HepG2 (cell line): ENCODE data around the gene GAPDH. TPM values are rescaled to one million over a fixed set of nuclear protein-coding genes. Genes with fewer than 3 reads are reported as not detected.

ENCODE experiments used
- ELF4 ChIP-seq: sonication (generic); formaldehyde crosslinking; IDR thresholded peaks from 2 replicates; pipeline ENCODE4 v1.5.0; 2020; ENCODE audit warnings: missing genetic modification reagents, mild to moderate bottlenecking, moderate library complexity, borderline replicate concordance
- FOXK1 ChIP-seq: sonication (generic); formaldehyde crosslinking; IDR thresholded peaks from 2 replicates; pipeline ENCODE4 v1.4.0; 2020; ENCODE audit warnings: low read depth, missing genetic modification reagents, borderline replicate concordance
- GTF2F1 ChIP-seq: fragments of 150-350 bp; IDR thresholded peaks from 2 replicates; pipeline ENCODE4 v1.6.1; 2014; ENCODE audit warnings: low read length
- KDM6A ChIP-seq: IDR thresholded peaks from 2 replicates; pipeline ENCODE4 v1.6.1; 2016; ENCODE audit warnings: low read depth
- NFKB2 ChIP-seq: sonication (generic); formaldehyde crosslinking; IDR thresholded peaks from 2 replicates; pipeline ENCODE4 v1.4.0; 2020; ENCODE audit warnings: missing genetic modification reagents, borderline replicate concordance
- PBX3 ChIP-seq: sonication (generic); formaldehyde crosslinking; IDR thresholded peaks from 2 replicates; pipeline ENCODE4 v1.8.1; 2023; ENCODE audit warnings: missing genetic modification reagents, inconsistent platforms, borderline replicate concordance
- SP5 ChIP-seq: IDR thresholded peaks from 2 replicates; pipeline ENCODE4 v1.6.1; 2016; ENCODE audit warnings: low read depth, borderline replicate concordance
- ZBTB20 ChIP-seq: sonication (generic); formaldehyde crosslinking; IDR thresholded peaks from 2 replicates; pipeline ENCODE4 v1.8.1; 2023; ENCODE audit warnings: missing genetic modification reagents, low read depth, mild to moderate bottlenecking, borderline replicate concordance
- ZBTB46 ChIP-seq: sonication (generic); formaldehyde crosslinking; IDR thresholded peaks from 2 replicates; pipeline ENCODE4 v1.4.0; 2020; ENCODE audit warnings: mild to moderate bottlenecking, missing genetic modification reagents, borderline replicate concordance
- ZBTB7A ChIP-seq: sonication (generic); formaldehyde crosslinking; IDR thresholded peaks from 2 replicates; pipeline ENCODE4 v1.8.0; 2022; ENCODE audit warnings: mild to moderate bottlenecking, missing genetic modification reagents
- ZFP41 ChIP-seq: sonication (generic); formaldehyde crosslinking; IDR thresholded peaks from 2 replicates; pipeline ENCODE4 v1.4.0; 2020; ENCODE audit warnings: mild to moderate bottlenecking, missing genetic modification reagents, borderline replicate concordance
- ZNF136 ChIP-seq: sonication (generic); formaldehyde crosslinking; IDR thresholded peaks from 2 replicates; pipeline ENCODE4 v1.8.1; 2022; ENCODE audit warnings: low read depth, mild to moderate bottlenecking, moderate library complexity, missing genetic modification reagents
- ZNF138 ChIP-seq: sonication (generic); formaldehyde crosslinking; IDR thresholded peaks from 2 replicates; pipeline ENCODE4 v1.5.0; 2020; ENCODE audit warnings: mild to moderate bottlenecking, low read depth, missing genetic modification reagents
- ZNF263 ChIP-seq: sonication (generic); formaldehyde crosslinking; IDR thresholded peaks from 2 replicates; pipeline ENCODE4 v1.4.0; 2020; ENCODE audit warnings: missing genetic modification reagents
- ZNF317 ChIP-seq: sonication (generic); formaldehyde crosslinking; IDR thresholded peaks from 2 replicates; pipeline ENCODE4 v1.5.0; 2020; ENCODE audit warnings: mild to moderate bottlenecking, missing genetic modification reagents
- ZNF775 ChIP-seq: sonication (generic); formaldehyde crosslinking; IDR thresholded peaks from 2 replicates; pipeline ENCODE4 v1.4.0; 2020; ENCODE audit warnings: missing genetic modification reagents, mild to moderate bottlenecking, moderate library complexity, borderline replicate concordance
- polyA plus RNA-seq, 8 experiments: library from polyadenylated mRNA; depleted of rRNA in 3 of 8; stranded (reverse) in 7 of 8; unstranded in 1 of 8; fragments of >200 nt; fragmentation: Illumina TruSeq in 4 of 8; extraction: Trizol in 4 of 8; gene quantifications; 2 replicates each; pipeline versions ENCODE4 v1.2.1 to v1.2.3, GENCODE V29; 2011 to 2016; ENCODE audit warnings: low read depth in 4 of 8, missing spikeins in 1 of 8, mixed read lengths in 1 of 8; ENCODE audit not compliant: insufficient read depth in 1 of 8
- total RNA-seq, 5 experiments: library from RNA; depleted of rRNA; stranded (reverse); fragments of >200 nt; fragmentation: Illumina TruSeq; extraction: Trizol; gene quantifications; 2 replicates each; pipeline ENCODE4 v1.2.3, GENCODE V29; 2016; ENCODE audit warnings: low read depth in 1 of 5
- TF ChIP-seq, protein P1 (sequence below): sonication (generic); formaldehyde crosslinking; IDR thresholded peaks from 2 replicates; pipeline ENCODE4 v1.4.0; 2020; ENCODE audit warnings: missing genetic modification reagents, borderline replicate concordance
- TF ChIP-seq, protein P2 (sequence below): sonication (generic); formaldehyde crosslinking; IDR thresholded peaks from 2 replicates; pipeline ENCODE4 v1.9.0; 2021; ENCODE audit warnings: missing genetic modification reagents, mild to moderate bottlenecking, borderline replicate concordance
- TF ChIP-seq, protein P3 (sequence below): sonication (generic); formaldehyde crosslinking; conservative IDR thresholded peaks from 2 replicates; pipeline ENCODE4 v1.8.0; 2022; ENCODE audit warnings: mild to moderate bottlenecking, moderate library complexity, missing genetic modification reagents

GAPDH gene
- total and polyA plus RNA-seq, 2 of the 13 experiments (the other 11 are each of a cell fraction or from before 2014, with no cell fraction given) = 3,038 to 12,722 TPM

DNA sequence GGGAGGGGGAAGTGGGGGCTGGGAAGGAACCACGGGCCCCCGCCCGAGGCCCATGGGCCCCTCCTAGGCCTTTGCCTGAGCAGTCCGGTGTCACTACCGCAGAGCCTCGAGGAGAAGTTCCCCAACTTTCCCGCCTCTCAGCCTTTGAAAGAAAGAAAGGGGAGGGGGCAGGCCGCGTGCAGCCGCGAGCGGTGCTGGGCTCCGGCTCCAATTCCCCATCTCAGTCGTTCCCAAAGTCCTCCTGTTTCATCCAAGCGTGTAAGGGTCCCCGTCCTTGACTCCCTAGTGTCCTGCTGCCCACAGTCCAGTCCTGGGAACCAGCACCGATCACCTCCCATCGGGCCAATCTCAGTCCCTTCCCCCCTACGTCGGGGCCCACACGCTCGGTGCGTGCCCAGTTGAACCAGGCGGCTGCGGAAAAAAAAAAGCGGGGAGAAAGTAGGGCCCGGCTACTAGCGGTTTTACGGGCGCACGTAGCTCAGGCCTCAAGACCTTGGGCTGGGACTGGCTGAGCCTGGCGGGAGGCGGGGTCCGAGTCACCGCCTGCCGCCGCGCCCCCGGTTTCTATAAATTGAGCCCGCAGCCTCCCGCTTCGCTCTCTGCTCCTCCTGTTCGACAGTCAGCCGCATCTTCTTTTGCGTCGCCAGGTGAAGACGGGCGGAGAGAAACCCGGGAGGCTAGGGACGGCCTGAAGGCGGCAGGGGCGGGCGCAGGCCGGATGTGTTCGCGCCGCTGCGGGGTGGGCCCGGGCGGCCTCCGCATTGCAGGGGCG, at the start of gene GAPDH (continued):
- TF ChIP-seq NFKB2 (CRISPR knock-in tag) = peak; percentile 78; the same call in 1 of the 2 replicates
- TF ChIP-seq ZNF138 (CRISPR knock-in tag) = no peak; the same call in 1 of the 2 replicates
- no peak for TF ChIP-seq ZFP41 (CRISPR knock-in tag)
- TF ChIP-seq GTF2F1 = peak; percentile 94
- TF ChIP-seq, protein P1, sequence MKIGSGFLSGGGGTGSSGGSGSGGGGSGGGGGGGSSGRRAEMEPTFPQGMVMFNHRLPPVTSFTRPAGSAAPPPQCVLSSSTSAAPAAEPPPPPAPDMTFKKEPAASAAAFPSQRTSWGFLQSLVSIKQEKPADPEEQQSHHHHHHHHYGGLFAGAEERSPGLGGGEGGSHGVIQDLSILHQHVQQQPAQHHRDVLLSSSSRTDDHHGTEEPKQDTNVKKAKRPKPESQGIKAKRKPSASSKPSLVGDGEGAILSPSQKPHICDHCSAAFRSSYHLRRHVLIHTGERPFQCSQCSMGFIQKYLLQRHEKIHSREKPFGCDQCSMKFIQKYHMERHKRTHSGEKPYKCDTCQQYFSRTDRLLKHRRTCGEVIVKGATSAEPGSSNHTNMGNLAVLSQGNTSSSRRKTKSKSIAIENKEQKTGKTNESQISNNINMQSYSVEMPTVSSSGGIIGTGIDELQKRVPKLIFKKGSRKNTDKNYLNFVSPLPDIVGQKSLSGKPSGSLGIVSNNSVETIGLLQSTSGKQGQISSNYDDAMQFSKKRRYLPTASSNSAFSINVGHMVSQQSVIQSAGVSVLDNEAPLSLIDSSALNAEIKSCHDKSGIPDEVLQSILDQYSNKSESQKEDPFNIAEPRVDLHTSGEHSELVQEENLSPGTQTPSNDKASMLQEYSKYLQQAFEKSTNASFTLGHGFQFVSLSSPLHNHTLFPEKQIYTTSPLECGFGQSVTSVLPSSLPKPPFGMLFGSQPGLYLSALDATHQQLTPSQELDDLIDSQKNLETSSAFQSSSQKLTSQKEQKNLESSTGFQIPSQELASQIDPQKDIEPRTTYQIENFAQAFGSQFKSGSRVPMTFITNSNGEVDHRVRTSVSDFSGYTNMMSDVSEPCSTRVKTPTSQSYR (CRISPR knock-in tag) = peak; percentile 60
- TF ChIP-seq ZBTB46 = no peak
- TF ChIP-seq, protein P2, sequence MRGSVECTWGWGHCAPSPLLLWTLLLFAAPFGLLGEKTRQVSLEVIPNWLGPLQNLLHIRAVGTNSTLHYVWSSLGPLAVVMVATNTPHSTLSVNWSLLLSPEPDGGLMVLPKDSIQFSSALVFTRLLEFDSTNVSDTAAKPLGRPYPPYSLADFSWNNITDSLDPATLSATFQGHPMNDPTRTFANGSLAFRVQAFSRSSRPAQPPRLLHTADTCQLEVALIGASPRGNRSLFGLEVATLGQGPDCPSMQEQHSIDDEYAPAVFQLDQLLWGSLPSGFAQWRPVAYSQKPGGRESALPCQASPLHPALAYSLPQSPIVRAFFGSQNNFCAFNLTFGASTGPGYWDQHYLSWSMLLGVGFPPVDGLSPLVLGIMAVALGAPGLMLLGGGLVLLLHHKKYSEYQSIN = no peak
- TF ChIP-seq, protein P3, sequence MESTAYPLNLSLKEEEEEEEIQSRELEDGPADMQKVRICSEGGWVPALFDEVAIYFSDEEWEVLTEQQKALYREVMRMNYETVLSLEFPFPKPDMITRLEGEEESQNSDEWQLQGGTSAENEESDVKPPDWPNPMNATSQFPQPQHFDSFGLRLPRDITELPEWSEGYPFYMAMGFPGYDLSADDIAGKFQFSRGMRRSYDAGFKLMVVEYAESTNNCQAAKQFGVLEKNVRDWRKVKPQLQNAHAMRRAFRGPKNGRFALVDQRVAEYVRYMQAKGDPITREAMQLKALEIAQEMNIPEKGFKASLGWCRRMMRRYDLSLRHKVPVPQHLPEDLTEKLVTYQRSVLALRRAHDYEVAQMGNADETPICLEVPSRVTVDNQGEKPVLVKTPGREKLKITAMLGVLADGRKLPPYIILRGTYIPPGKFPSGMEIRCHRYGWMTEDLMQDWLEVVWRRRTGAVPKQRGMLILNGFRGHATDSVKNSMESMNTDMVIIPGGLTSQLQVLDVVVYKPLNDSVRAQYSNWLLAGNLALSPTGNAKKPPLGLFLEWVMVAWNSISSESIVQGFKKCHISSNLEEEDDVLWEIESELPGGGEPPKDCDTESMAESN (CRISPR knock-in tag) = peak; percentile 43; the same call in 1 of the 2 replicates
- peak; percentile 52; the same call in 1 of the 2 replicates for TF ChIP-seq FOXK1 (CRISPR knock-in tag)
- TF ChIP-seq ZNF317 = peak; percentile 82; the same call in 1 of the 2 replicates
- peak; percentile 78 for TF ChIP-seq ZBTB7A (CRISPR knock-in tag)
- 0 out of 2 replicates have a peak, but pooled peaks have one; percentile 38 for TF ChIP-seq ZNF263
- no peak; the same call in 1 of the 2 replicates for TF ChIP-seq ZNF136 (CRISPR knock-in tag)
- 0 out of 2 replicates have a peak, but pooled peaks have one; percentile 8 for TF ChIP-seq ZBTB20 (CRISPR knock-in tag)
- TF ChIP-seq ZNF775 = no peak
- TF ChIP-seq SP5 (CRISPR knock-in tag) = no peak; the same call in 1 of the 2 replicates
- 0 out of 2 replicates have a peak, but pooled peaks have one; percentile 65 for TF ChIP-seq ELF4 (CRISPR knock-in tag)
- no peak for TF ChIP-seq KDM6A
- 0 out of 2 replicates have a peak, but pooled peaks have one; percentile 63 for TF ChIP-seq PBX3 (CRISPR knock-in tag)
